GM10266 (cell line): ENCODE measurements around the gene VSTM1.
A peak's percentile ranks its signal among the peaks of the same experiment; 100 is the strongest.

Source experiments
- DNase-seq: peaks from one replicate; pipeline ENCODE4 v3.0.0; 2012; ENCODE audit errors: extremely low spot score
- TF ChIP-seq, protein P1 (sequence below): IDR thresholded peaks from 2 replicates; pipeline ENCODE4 v1.5.1; 2012; ENCODE audit warnings: mild to moderate bottlenecking, low read depth; ENCODE audit not compliant: control insufficient read depth, insufficient read depth; ENCODE audit errors: missing control alignments

The VSTM1 gene

GRCh38 chr19:54035215-54036178 is 28.2 kb downstream of the VSTM1 start:
- no peak for DNase-seq
- TF ChIP-seq, protein P1, sequence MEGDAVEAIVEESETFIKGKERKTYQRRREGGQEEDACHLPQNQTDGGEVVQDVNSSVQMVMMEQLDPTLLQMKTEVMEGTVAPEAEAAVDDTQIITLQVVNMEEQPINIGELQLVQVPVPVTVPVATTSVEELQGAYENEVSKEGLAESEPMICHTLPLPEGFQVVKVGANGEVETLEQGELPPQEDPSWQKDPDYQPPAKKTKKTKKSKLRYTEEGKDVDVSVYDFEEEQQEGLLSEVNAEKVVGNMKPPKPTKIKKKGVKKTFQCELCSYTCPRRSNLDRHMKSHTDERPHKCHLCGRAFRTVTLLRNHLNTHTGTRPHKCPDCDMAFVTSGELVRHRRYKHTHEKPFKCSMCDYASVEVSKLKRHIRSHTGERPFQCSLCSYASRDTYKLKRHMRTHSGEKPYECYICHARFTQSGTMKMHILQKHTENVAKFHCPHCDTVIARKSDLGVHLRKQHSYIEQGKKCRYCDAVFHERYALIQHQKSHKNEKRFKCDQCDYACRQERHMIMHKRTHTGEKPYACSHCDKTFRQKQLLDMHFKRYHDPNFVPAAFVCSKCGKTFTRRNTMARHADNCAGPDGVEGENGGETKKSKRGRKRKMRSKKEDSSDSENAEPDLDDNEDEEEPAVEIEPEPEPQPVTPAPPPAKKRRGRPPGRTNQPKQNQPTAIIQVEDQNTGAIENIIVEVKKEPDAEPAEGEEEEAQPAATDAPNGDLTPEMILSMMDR, result no peak

- TF ChIP-seq, protein P1, result no peak
- DNase-seq, result no peak
Measured at GRCh38 chr19:54030895-54031586, 32.7 kb downstream of the VSTM1 start.

DNA sequence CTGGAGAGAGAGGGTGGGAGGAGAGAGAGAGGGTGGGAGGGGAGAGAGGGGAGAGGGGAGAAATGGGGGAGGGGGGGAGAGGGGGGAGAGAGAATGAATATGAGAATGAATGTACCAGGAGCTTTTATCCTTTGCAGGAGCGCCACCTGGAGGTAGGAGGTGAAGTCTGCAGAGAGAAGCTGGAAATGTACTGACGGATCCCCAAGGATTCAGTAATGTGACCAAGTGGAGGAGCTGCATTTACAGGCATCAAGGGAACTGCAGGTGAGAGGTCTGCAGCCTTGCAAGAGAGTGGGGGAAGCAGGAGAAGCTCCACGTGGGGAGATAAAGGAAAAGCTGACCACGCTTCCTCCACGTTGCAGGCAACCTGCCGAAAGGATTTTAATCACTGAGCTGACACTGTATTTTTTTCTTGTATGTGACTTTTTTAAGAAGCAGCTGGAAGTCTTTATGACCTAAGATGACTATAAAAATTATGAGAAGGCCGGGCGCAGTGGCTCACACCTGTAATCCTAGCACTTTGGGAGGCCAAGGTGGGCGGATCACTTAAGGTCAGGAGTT is 33.7 kb downstream of the VSTM1 start:
- DNase-seq, result peak; percentile 52

DNA sequence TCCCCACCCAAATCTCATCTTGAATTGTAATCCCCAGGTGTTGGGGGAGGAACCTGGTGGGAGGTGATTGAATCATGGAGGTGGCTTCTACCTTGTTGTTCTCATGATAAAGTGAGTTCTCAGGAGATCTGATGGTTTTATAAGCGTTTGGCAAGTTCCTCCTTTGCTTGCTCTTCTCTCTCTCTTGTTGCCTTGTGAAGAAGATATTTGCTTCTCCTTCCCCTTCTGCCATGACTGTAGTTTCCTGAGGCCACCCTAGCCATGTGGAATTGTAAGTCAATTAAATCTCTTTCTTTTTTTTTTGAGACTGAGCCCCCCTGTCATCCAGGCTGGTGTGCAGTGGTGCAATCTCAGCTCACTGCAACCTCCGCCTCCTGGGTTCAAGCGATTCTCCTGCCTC is 34.4 kb downstream of the VSTM1 start:
- DNase-seq, result no peak
- TF ChIP-seq, protein P1, result no peak

More for the DNA sequence above, 33.7 kb downstream of the VSTM1 start:
- TF ChIP-seq, protein P1, result peak; percentile 64

GRCh38 chr19:54026656-54027055 is 37.0 kb downstream of the VSTM1 start:
- DNase-seq, result no peak
- TF ChIP-seq, protein P1, result no peak

GRCh38 chr19:54024660-54025059 is 39.0 kb downstream of the VSTM1 start:
- no peak for DNase-seq
- TF ChIP-seq, protein P1, result no peak
